ENCODE data around the gene MICALL2.

Gene MICALL2

DNA sequence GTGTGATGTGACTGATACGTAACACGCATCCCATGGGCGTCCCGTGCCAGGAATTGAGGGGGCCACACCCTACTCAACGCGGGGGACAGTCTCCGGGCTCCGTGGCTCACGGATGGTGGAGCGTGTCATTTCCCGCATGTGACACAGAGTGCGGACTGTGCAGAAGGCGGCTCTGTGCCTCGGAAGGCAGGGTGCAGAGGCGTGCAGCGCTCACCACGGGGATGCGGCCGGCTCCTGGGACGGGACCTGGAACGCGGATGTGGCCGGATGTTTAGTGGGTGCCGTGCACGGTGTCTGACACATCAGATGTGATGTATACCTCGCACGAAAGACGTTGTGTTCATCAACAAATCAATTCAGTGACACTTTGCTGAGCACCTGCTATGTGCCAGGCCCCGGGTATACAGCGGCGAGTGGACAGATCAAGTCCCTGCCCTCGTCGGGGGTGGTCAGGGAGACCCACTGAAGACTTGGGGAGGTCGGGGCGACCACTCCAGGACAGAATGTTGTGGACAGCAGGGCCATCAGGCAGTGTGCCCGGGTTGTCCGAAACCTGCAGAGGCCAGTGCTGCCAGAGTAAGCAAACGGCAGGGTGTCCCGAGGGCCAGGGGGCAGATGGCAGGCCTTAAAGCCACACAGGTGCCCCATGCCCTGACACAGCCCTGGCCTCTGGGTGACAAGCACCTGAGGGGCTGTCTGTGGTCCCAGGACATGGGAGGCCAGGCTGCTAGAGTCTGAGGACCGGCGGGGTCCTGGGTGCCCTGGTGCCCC is 38.1 kb downstream of the MICALL2 start:
- no peaks in the 10 kb centered on the region for H3K36me3 ChIP-seq (ENCODE audit: control insufficient read depth, insufficient read depth, low read length)
- H3K9ac ChIP-seq (ENCODE audit: low read depth, low read length), result no peak overlapping the region
- H3K4me3 ChIP-seq (ENCODE audit: low read depth, low read length), result no peak overlapping the region
- no peaks in the 10 kb centered on the region for H3K4me1 ChIP-seq (ENCODE audit: control insufficient read depth, insufficient read depth, low read length)
- H3K27ac ChIP-seq (ENCODE audit: low read depth, low read length), result no peak overlapping the region
- no peaks in the 10 kb centered on the region for H3K9me3 ChIP-seq (ENCODE audit: control insufficient read depth, insufficient read depth, low read length)
- no peaks in the 10 kb centered on the region for H3K27me3 ChIP-seq (ENCODE audit: control insufficient read depth, insufficient read depth, low read length)

DNA sequence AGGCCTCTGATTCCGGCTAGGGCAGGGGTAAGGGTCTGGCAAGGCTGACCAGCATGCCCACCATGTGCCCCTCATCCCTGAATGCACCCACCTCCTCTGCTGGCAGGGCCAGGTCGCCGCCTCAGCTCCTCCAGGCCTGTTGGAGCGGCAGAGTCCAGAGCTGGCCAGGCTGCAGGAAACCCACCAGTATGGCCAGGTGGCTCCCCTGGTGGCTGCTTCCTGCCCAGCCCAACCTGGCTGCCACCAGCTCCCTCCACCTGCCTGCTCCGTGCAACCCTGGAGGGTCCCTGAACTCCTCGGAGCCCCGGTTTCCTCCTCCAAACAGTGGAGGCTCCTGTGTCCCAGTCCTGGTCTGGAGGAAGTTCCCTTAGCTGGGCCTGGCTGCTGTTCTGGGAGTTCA is 39.6 kb downstream of the MICALL2 start:
- Histone ChIP-seq H3K36me3 (ENCODE audit: control insufficient read depth, insufficient read depth, low read length) (no peaks in the 10 kb centered on the region), H3K27me3 (ENCODE audit: control insufficient read depth, insufficient read depth, low read length) (no peaks in the 10 kb centered on the region), H3K9ac (ENCODE audit: low read depth, low read length) (no peak overlapping the region), H3K4me1 (ENCODE audit: control insufficient read depth, insufficient read depth, low read length) (no peaks in the 10 kb centered on the region), H3K27ac (ENCODE audit: low read depth, low read length) (no peak overlapping the region), H3K4me3 (ENCODE audit: low read depth, low read length) (no peak overlapping the region), H3K9me3 (ENCODE audit: control insufficient read depth, insufficient read depth, low read length) (no peaks in the 10 kb centered on the region)

DNA sequence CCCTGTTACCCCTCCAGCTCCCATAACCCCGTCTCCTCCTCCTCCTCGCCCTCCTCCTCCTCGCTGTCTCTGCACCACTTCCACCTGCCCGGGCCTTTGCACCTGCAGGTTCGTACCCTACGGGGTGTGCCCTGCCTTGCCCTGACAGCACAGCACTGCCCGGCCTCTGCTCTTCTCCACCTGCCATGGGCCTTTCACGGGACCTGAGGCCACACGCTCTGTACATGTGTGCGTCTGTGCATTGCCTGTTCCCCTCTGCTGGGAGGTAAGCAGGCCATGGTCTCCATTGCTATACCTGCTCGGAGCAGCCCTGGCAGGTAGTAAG is 40.0 kb downstream of the MICALL2 start:
- H3K9ac ChIP-seq (ENCODE audit: low read depth, low read length), result no peak overlapping the region
- no peaks in the 10 kb centered on the region for H3K4me1 ChIP-seq (ENCODE audit: control insufficient read depth, insufficient read depth, low read length)
- H3K9me3 ChIP-seq (ENCODE audit: control insufficient read depth, insufficient read depth, low read length), result no peaks in the 10 kb centered on the region
- H3K27me3 ChIP-seq (ENCODE audit: control insufficient read depth, insufficient read depth, low read length), result no peaks in the 10 kb centered on the region
- H3K27ac ChIP-seq (ENCODE audit: low read depth, low read length), result no peak overlapping the region
- H3K36me3 ChIP-seq (ENCODE audit: control insufficient read depth, insufficient read depth, low read length), result no peaks in the 10 kb centered on the region
- no peak overlapping the region for H3K4me3 ChIP-seq (ENCODE audit: low read depth, low read length)

DNA sequence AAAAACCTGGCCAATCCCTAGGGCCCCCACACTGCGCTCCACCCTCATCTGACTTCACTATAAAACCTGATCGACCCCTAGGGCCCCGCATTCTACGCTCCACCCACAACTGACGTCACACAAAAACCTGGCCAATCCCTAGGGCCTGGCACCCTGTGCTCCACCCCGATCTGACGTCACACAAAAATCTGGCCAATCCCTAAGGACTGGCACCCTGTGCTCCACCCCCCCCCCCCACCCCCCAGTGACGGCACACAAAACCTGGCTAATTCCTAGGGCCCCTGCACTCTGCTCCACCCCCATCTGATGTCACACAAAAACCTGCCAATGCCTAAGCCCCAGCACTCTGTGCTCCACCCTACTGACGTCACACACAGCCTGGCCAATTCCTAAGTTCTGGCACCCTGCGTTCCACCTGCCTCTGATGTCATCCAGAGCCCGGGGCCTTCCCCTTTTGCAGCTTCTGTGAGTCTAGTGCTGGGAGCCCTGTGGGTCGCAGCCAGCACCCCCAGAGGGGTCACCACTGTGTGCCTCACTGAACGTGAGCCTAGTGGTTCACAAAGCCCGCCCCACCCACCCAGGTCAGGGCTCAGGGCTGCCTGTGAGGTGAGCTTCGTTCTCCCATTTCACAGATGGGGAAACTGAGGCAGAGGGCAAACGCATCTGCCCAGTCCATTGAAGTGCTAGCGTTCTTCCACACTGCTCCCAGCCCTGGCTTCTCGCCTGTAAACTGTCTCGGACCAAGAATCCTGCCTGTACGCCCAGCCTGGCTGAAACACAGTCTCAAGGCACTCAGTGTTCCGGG is 40.6 kb downstream of the MICALL2 start:
- H3K9ac ChIP-seq (ENCODE audit: low read depth, low read length), result no peak overlapping the region
- H3K4me1 ChIP-seq (ENCODE audit: control insufficient read depth, insufficient read depth, low read length), result no peaks in the 10 kb centered on the region
- H3K27me3 ChIP-seq (ENCODE audit: control insufficient read depth, insufficient read depth, low read length), result no peaks in the 10 kb centered on the region
- no peaks in the 10 kb centered on the region for H3K36me3 ChIP-seq (ENCODE audit: control insufficient read depth, insufficient read depth, low read length)
- no peak overlapping the region for H3K4me3 ChIP-seq (ENCODE audit: low read depth, low read length)
- H3K27ac ChIP-seq (ENCODE audit: low read depth, low read length), result no peak overlapping the region
- H3K9me3 ChIP-seq (ENCODE audit: control insufficient read depth, insufficient read depth, low read length), result no peaks in the 10 kb centered on the region

DNA sequence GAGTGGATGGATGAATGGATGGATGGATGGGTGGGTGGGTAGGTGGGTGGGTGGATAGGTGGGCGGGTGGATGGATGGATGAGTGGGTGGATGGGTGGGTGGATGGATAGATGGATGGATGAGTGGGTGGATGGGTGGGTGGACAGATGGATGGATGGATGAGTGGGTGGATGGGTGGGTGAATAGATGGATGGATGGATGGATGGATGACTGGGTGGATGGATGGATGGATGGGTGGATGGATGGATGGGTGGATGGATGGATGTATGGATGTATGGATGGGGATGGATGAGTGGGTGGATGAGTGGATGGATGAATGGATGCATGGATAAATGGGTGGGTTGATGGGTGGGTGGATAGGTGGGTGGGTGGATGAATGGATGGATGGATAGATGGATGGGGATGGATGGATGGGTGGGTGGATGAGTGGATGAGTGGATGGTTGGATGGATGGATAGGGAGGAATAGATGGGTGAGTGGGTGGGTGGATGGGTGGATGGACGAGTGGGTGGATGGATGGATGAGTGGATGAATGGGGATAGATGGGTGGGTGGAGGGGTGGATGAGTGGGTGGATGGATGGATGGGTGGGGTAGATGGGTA is 43.8 kb downstream of the MICALL2 start:
- Histone ChIP-seq H3K9me3 (ENCODE audit: control insufficient read depth, insufficient read depth, low read length) (no peaks in the 10 kb centered on the region), H3K27me3 (ENCODE audit: control insufficient read depth, insufficient read depth, low read length) (peaks cover 12% of the 10 kb centered on the region; the same call in 1 of the 2 replicates), H3K4me3 (ENCODE audit: low read depth, low read length) (no peak overlapping the region), H3K9ac (ENCODE audit: low read depth, low read length) (no peak overlapping the region), H3K4me1 (ENCODE audit: control insufficient read depth, insufficient read depth, low read length) (no peaks in the 10 kb centered on the region), H3K36me3 (ENCODE audit: control insufficient read depth, insufficient read depth, low read length) (no peaks in the 10 kb centered on the region), H3K27ac (ENCODE audit: low read depth, low read length) (no peak overlapping the region)

DNA sequence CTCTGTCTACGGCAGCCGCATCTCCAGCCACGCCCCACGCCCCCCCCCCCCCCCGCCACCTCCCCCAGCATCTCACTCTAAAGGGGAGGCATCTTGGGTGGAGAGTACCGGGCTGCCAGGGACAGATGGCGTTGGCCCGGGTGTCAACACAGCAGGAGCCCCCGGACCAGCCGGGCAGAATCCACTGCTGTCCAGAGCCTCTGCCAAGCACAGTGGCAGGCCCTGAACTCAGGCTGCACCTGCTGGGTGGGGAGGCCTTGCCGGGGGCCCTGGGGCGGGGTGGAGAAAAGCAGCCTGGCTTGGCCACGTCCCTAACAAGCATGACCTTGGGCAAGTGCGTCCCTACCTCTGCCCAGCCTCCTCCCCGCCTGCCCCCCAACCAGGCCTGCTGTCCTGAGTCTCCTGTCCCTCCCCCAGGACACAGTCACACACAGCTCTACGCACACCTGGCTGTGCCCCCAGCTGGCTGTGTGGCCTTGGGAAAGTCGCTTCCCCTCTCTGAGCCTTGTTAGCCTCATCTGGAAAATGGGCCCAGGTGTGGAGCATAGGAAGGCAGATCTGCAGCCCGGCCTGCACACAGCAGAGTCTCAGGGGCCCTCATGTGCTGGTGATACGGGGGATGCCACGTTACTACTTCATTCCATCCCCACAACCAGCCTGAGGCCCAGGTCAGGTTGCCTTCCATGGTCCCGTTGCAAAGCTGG is 45.2 kb downstream of the MICALL2 start:
- Histone ChIP-seq H3K9ac (ENCODE audit: low read depth, low read length) (no peak overlapping the region), H3K9me3 (ENCODE audit: control insufficient read depth, insufficient read depth, low read length) (no peaks in the 10 kb centered on the region), H3K27ac (ENCODE audit: low read depth, low read length) (no peak overlapping the region), H3K4me3 (ENCODE audit: low read depth, low read length) (no peak overlapping the region), H3K4me1 (ENCODE audit: control insufficient read depth, insufficient read depth, low read length) (no peaks in the 10 kb centered on the region), H3K27me3 (ENCODE audit: control insufficient read depth, insufficient read depth, low read length) (peaks cover 12% of the 10 kb centered on the region; the same call in 1 of the 2 replicates), H3K36me3 (ENCODE audit: control insufficient read depth, insufficient read depth, low read length) (no peaks in the 10 kb centered on the region)

DNA sequence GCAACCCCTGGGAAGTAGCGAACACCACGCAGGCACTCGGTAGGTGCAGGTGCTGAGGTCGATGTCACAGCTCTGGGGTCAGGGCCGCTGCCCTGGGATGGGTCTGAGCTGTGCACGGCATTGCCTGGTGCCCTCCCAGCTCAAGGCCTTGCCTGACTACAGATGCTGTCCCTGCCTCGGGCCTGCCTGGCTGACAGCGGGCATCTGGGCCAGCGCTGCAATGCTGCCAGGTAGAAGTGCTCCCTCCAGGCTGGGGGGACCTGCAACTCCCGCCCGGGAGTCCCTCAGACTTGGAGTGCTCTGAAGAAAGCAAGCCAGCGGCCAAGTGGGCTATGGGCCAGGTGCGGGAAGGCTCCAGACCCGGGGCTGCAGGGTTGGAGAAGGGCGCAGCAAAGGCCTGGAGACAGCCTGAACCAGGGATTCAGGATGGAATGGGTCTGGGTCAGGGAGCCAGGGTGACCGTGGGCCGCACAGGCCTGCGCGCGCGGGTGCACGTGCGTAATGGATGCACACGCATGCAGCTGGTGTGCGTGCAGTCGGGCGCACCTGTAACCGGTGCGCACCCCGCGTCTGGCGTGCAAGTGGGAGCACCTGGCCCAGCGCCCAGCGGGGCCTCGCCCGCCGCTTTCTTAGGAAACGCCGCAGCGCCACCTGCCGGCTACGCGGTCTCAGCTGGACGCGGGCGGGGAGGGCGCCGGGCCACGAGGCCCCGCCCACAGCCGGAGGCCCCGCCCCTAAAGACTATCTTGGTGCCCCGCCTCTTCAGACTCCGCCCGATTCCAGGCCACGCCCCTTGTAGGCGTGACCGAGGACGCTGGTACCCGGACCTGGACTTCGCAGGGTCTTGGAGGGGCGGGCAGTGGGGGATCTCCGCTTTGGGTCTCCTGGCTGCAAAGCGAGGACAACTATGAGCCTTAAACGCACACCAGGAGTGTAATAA is 46.7 kb downstream of the MICALL2 start:
- H3K27me3 ChIP-seq (ENCODE audit: control insufficient read depth, insufficient read depth, low read length), result peaks cover 12% of the 10 kb centered on the region; the same call in 1 of the 2 replicates
- no peaks in the 10 kb centered on the region for H3K4me1 ChIP-seq (ENCODE audit: control insufficient read depth, insufficient read depth, low read length)
- H3K9me3 ChIP-seq (ENCODE audit: control insufficient read depth, insufficient read depth, low read length), result no peaks in the 10 kb centered on the region
- no peaks in the 10 kb centered on the region for H3K36me3 ChIP-seq (ENCODE audit: control insufficient read depth, insufficient read depth, low read length)
- H3K27ac ChIP-seq (ENCODE audit: low read depth, low read length), result no peak overlapping the region
- no peak overlapping the region for H3K9ac ChIP-seq (ENCODE audit: low read depth, low read length)
- peak overlapping the region; percentile 40 for H3K4me3 ChIP-seq (ENCODE audit: low read depth, low read length)

DNA sequence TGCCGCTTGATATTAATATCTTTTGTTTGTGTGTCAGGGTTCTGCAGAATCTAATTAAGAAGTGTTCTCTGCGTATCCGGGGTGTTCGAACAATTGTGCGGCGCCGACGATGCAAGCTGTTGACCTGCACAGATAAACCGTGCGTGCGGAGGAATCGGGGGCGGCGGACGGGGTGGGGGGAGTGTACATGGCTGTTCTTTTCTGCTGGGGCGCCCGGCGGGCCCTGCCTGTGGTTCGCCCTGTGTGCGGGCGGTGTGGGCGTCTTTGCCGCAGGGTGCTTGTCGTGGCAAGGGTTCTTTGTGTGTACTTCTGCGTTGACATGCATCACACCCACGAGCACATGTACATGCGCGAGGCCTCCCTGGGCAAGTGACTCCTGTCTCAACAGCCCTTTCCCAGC is 47.9 kb downstream of the MICALL2 start:
- H3K9ac ChIP-seq (ENCODE audit: low read depth, low read length), result no peak overlapping the region
- no peaks in the 10 kb centered on the region for H3K36me3 ChIP-seq (ENCODE audit: control insufficient read depth, insufficient read depth, low read length)
- H3K9me3 ChIP-seq (ENCODE audit: control insufficient read depth, insufficient read depth, low read length), result no peaks in the 10 kb centered on the region
- peaks cover 12% of the 10 kb centered on the region; the same call in 1 of the 2 replicates for H3K27me3 ChIP-seq (ENCODE audit: control insufficient read depth, insufficient read depth, low read length)
- no peak overlapping the region for H3K4me3 ChIP-seq (ENCODE audit: low read depth, low read length)
- H3K27ac ChIP-seq (ENCODE audit: low read depth, low read length), result no peak overlapping the region
- H3K4me1 ChIP-seq (ENCODE audit: control insufficient read depth, insufficient read depth, low read length), result no peaks in the 10 kb centered on the region

DNA sequence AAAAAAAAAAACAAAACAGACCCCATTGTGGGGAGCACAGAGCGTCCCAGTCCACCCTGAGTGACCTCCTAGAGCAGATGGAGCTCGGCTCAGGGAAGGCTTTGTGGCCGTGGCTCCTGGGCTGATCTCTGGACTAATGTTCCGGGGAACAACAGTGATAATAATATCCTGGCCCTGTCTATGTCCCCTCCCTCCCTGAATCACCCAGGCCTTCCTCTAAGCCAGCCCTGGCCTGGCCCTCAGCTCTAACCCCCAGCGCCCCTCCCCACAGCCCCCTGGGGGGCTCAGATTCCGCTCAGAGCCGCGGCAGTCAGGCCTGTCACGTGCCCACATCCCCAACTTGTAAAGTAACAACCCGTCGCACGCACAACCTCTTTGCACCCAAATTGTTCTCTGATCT is 48.3 kb downstream of the MICALL2 start:
- Histone ChIP-seq H3K36me3 (ENCODE audit: control insufficient read depth, insufficient read depth, low read length) (no peaks in the 10 kb centered on the region), H3K4me1 (ENCODE audit: control insufficient read depth, insufficient read depth, low read length) (no peaks in the 10 kb centered on the region), H3K9ac (ENCODE audit: low read depth, low read length) (no peak overlapping the region), H3K27ac (ENCODE audit: low read depth, low read length) (no peak overlapping the region), H3K27me3 (ENCODE audit: control insufficient read depth, insufficient read depth, low read length) (peaks cover 12% of the 10 kb centered on the region; the same call in 1 of the 2 replicates), H3K9me3 (ENCODE audit: control insufficient read depth, insufficient read depth, low read length) (no peaks in the 10 kb centered on the region), H3K4me3 (ENCODE audit: low read depth, low read length) (no peak overlapping the region)

DNA sequence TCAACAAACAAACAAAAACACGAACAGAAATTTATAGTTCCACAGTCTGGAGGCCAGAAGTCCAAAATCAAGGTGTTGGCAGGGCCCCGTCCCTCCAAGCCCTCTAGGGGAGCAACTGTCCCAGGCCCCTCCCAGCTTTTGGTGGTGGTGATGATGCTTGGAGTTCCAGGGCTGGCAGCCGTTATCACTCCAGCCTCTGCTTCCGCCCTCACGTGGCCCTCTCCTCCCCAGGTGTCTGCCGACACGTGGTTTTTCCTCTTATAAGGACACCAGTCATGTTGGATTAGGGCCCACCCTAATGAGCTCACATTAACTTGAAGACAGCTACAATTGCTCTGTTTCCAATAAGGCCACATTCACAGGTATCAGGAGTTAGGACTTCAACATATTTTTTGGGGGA is 49.7 kb downstream of the MICALL2 start:
- Histone ChIP-seq H3K4me3 (ENCODE audit: low read depth, low read length) (no peak overlapping the region), H3K4me1 (ENCODE audit: control insufficient read depth, insufficient read depth, low read length) (no peaks in the 10 kb centered on the region), H3K27me3 (ENCODE audit: control insufficient read depth, insufficient read depth, low read length) (peaks cover 12% of the 10 kb centered on the region; the same call in 1 of the 2 replicates), H3K27ac (ENCODE audit: low read depth, low read length) (no peak overlapping the region), H3K36me3 (ENCODE audit: control insufficient read depth, insufficient read depth, low read length) (no peaks in the 10 kb centered on the region), H3K9me3 (ENCODE audit: control insufficient read depth, insufficient read depth, low read length) (no peaks in the 10 kb centered on the region), H3K9ac (ENCODE audit: low read depth, low read length) (no peak overlapping the region)
